Neural cell (in vitro differentiated cells): Measurements from ENCODE around the gene LRCH1. TPM values are rescaled to one million over a fixed set of nuclear protein-coding genes. Genes with fewer than 3 reads are reported as not detected.

Source experiments
- H2AFZ ChIP-seq: fragments of 200-600, 300-800 bp; sonication (generic), shearing (Covaris generic); 2 replicates; pipeline ENCODE4 v1.6.0; 2014; ENCODE audit warnings: low read depth, mild to moderate bottlenecking, antibody characterized with exemption, low read length, moderate library complexity
- H3F3A ChIP-seq: fragments of 200-600 bp; shearing (Covaris generic); 2 replicates; pipeline ENCODE4 v1.6.1; 2016; ENCODE audit warnings: mild to moderate bottlenecking, moderate library complexity, mixed read lengths, antibody characterized with exemption, low read length; ENCODE audit not compliant: insufficient read depth, poor library complexity, severe bottlenecking
- H3K27ac ChIP-seq: fragments of 200-600, 300-800 bp; sonication (generic), shearing (Covaris generic); 2 replicates; pipeline ENCODE4 v1.5.1; 2014; ENCODE audit warnings: mild to moderate bottlenecking, low read length, moderate library complexity
- H3K27me3 ChIP-seq: fragments of 300-800, 200-600 bp; sonication (generic), shearing (Covaris generic); 2 replicates; pipeline ENCODE4 v1.6.0; 2014; ENCODE audit warnings: mild to moderate bottlenecking, low read depth, low read length, moderate library complexity; ENCODE audit not compliant: insufficient read depth
- H3K36me3 ChIP-seq: fragments of 300-800, 200-600 bp; sonication (generic), shearing (Covaris generic); 2 replicates; pipeline ENCODE4 v1.5.1; 2014; ENCODE audit warnings: mild to moderate bottlenecking, antibody characterized with exemption, low read length, moderate library complexity; ENCODE audit not compliant: insufficient read depth
- H3K4me2 ChIP-seq: fragments of 300-800, 200-600 bp; sonication (generic), shearing (Covaris generic); 2 replicates; pipeline ENCODE4 v1.6.0; 2014; ENCODE audit warnings: mild to moderate bottlenecking, low read length
- H3K4me3 ChIP-seq: fragments of 300-800, 200-600 bp; sonication (generic), shearing (Covaris generic); 2 replicates; pipeline ENCODE4 v1.5.1; 2014; ENCODE audit warnings: mild to moderate bottlenecking, low read length, moderate library complexity
- H3K79me2 ChIP-seq: fragments of 200-600 bp; shearing (Covaris generic); replicated peaks from 2 replicates; pipeline ENCODE4 v1.6.0; 2014; ENCODE audit warnings: mild to moderate bottlenecking, low read length, moderate library complexity; ENCODE audit not compliant: insufficient read depth
- H3K9ac ChIP-seq: fragments of 300-800, 200-600 bp; sonication (generic), shearing (Covaris generic); 2 replicates; pipeline ENCODE4 v1.6.1; 2016; ENCODE audit warnings: mild to moderate bottlenecking, low read length, mixed read lengths
- H3K9me2 ChIP-seq: fragments of 200-600 bp; shearing (Covaris generic); 2 replicates; pipeline ENCODE4 v1.6.1; 2016; ENCODE audit warnings: mild to moderate bottlenecking, low read length, mixed read lengths; ENCODE audit not compliant: insufficient read depth
- H3K9me3 ChIP-seq: fragments of 200-600, 300-800 bp; sonication (generic), shearing (Covaris generic); 2 replicates; pipeline ENCODE4 v1.6.1; 2016; ENCODE audit warnings: mild to moderate bottlenecking, mixed run types, low read length, moderate library complexity, mixed read lengths
- H4K20me1 ChIP-seq: fragments of 200-600 bp; shearing (Covaris generic); 2 replicates; pipeline ENCODE4 v1.6.1; 2016; ENCODE audit warnings: mild to moderate bottlenecking, mixed run types; ENCODE audit not compliant: insufficient read depth
- EP300 ChIP-seq: fragments of 450-650 bp; conservative IDR thresholded peaks from 2 replicates; pipeline ENCODE4 v1.6.1; 2014; ENCODE audit warnings: antibody characterized with exemption, mild to moderate bottlenecking, moderate library complexity; ENCODE audit not compliant: poor library complexity, severe bottlenecking
- EZH2 ChIP-seq: fragments of 200-600, 300-800 bp; shearing (Covaris generic), sonication (generic); IDR thresholded peaks from 2 replicates; pipeline ENCODE4 v1.6.1; 2014; ENCODE audit warnings: antibody characterized with exemption, low read length, borderline replicate concordance, mild to moderate bottlenecking; ENCODE audit not compliant: insufficient read depth, poor library complexity, severe bottlenecking
- MXI1 ChIP-seq: fragments of 450-650 bp; conservative IDR thresholded peaks from 2 replicates; pipeline ENCODE4 v1.6.1; 2014; ENCODE audit warnings: antibody characterized with exemption, mild to moderate bottlenecking; ENCODE audit not compliant: poor library complexity, severe bottlenecking
- POLR2AphosphoS5 ChIP-seq: IDR thresholded peaks from 2 replicates; pipeline ENCODE4 v1.6.1; 2012
- RAD21 ChIP-seq: fragments of 450-650 bp; conservative IDR thresholded peaks from 2 replicates; pipeline ENCODE4 v1.6.1; 2014; ENCODE audit warnings: antibody characterized with exemption, mild to moderate bottlenecking, moderate library complexity
- SMC3 ChIP-seq: fragments of 450-650 bp; conservative IDR thresholded peaks from 2 replicates; pipeline ENCODE4 v1.6.1; 2014; ENCODE audit warnings: antibody characterized with exemption, mild to moderate bottlenecking, moderate library complexity; ENCODE audit not compliant: poor library complexity
- TAF1 ChIP-seq: IDR thresholded peaks from 2 replicates; pipeline ENCODE4 v1.6.1; 2012; ENCODE audit warnings: low read depth
- polyA plus RNA-seq: library from polyadenylated mRNA; depleted of rRNA; stranded (reverse); fragments of >200 nt; gene quantifications from 2 replicates; pipeline ENCODE4 v1.2.3, GENCODE V29; 2014
- TF ChIP-seq, protein P1 (sequence below): fragments of 450-650 bp; IDR thresholded peaks from 2 replicates; pipeline ENCODE4 v1.5.1; 2014; ENCODE audit warnings: antibody characterized with exemption, mild to moderate bottlenecking, moderate library complexity; ENCODE audit not compliant: poor library complexity, severe bottlenecking
- TF ChIP-seq, protein P2 (sequence below): IDR thresholded peaks from 2 replicates; pipeline ENCODE4 v1.6.1; 2012; ENCODE audit warnings: borderline replicate concordance

LRCH1 gene
- polyA plus RNA-seq, 1 donor from 2014 or later = 15.4 TPM

DNA sequence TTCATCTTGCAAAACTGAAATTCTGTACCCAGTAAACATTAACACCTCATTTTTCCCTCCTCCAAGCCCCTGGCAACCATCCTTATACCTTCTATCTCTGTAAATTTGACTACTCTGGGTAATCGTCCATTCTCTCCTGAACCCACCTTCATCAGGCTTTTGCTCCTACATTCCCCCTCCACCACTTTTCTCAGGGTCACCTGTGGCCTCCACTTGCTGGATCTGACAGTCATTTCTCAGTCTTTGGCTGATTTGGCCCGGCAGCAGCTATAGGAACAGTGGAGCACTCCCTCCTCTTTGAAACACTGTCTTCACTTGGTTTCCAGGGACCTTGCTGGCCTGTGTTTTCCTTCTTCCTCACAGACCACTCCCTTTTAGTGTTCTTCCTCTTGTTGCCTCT lies 83.5 kb downstream of the LRCH1 start:
- Histone ChIP-seq H3F3A (no peaks in the 10 kb centered on the region), H3K4me2 (no peak overlapping the region), H3K9ac (no peak overlapping the region), H3K36me3 (no peaks in the 10 kb centered on the region), H3K4me3 (no peak overlapping the region), H4K20me1 (no peaks in the 10 kb centered on the region), H3K9me2 (no peaks in the 10 kb centered on the region), H2AFZ (no peak overlapping the region), H3K27me3 (no peaks in the 10 kb centered on the region), H3K9me3 (no peaks in the 10 kb centered on the region), H3K79me2 (no peaks in the 10 kb centered on the region), H3K27ac (no peak overlapping the region)
- TF ChIP-seq, protein P1, sequence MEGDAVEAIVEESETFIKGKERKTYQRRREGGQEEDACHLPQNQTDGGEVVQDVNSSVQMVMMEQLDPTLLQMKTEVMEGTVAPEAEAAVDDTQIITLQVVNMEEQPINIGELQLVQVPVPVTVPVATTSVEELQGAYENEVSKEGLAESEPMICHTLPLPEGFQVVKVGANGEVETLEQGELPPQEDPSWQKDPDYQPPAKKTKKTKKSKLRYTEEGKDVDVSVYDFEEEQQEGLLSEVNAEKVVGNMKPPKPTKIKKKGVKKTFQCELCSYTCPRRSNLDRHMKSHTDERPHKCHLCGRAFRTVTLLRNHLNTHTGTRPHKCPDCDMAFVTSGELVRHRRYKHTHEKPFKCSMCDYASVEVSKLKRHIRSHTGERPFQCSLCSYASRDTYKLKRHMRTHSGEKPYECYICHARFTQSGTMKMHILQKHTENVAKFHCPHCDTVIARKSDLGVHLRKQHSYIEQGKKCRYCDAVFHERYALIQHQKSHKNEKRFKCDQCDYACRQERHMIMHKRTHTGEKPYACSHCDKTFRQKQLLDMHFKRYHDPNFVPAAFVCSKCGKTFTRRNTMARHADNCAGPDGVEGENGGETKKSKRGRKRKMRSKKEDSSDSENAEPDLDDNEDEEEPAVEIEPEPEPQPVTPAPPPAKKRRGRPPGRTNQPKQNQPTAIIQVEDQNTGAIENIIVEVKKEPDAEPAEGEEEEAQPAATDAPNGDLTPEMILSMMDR = no peak
- TF ChIP-seq EZH2 = no peak
- TF ChIP-seq SMC3 = no peak
- no peak for TF ChIP-seq EP300
- no peak for TF ChIP-seq MXI1
- TF ChIP-seq TAF1 = no peak
- TF ChIP-seq POLR2AphosphoS5 = no peak
- no peak for TF ChIP-seq RAD21
- TF ChIP-seq, protein P2, sequence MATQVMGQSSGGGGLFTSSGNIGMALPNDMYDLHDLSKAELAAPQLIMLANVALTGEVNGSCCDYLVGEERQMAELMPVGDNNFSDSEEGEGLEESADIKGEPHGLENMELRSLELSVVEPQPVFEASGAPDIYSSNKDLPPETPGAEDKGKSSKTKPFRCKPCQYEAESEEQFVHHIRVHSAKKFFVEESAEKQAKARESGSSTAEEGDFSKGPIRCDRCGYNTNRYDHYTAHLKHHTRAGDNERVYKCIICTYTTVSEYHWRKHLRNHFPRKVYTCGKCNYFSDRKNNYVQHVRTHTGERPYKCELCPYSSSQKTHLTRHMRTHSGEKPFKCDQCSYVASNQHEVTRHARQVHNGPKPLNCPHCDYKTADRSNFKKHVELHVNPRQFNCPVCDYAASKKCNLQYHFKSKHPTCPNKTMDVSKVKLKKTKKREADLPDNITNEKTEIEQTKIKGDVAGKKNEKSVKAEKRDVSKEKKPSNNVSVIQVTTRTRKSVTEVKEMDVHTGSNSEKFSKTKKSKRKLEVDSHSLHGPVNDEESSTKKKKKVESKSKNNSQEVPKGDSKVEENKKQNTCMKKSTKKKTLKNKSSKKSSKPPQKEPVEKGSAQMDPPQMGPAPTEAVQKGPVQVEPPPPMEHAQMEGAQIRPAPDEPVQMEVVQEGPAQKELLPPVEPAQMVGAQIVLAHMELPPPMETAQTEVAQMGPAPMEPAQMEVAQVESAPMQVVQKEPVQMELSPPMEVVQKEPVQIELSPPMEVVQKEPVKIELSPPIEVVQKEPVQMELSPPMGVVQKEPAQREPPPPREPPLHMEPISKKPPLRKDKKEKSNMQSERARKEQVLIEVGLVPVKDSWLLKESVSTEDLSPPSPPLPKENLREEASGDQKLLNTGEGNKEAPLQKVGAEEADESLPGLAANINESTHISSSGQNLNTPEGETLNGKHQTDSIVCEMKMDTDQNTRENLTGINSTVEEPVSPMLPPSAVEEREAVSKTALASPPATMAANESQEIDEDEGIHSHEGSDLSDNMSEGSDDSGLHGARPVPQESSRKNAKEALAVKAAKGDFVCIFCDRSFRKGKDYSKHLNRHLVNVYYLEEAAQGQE = no peak

DNA sequence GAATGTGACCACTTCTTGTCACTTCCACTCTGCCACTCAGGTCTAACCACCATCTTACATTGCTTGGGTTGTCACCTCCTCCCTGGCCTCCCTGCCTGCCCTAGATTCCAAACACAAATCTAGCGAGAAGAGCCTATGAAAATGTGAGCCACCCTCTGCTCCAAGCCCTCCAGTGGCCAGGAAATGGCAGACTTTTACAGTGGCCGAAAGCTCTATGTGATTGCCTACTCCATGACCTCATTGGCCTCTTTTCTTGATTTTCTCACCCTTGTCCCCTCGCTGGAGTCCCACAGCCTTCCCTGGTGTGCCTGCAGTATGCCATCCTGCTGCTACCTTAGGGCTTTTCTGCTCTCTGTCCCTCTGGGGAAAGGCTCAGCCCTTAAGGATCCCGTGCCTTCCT lies 84.2 kb downstream of the LRCH1 start:
- no peaks in the 10 kb centered on the region for H4K20me1 ChIP-seq
- no peak overlapping the region for H3K4me2 ChIP-seq
- no peak overlapping the region for H3K4me3 ChIP-seq
- H3F3A ChIP-seq = no peaks in the 10 kb centered on the region
- H2AFZ ChIP-seq = no peak overlapping the region
- no peaks in the 10 kb centered on the region for H3K36me3 ChIP-seq
- H3K27ac ChIP-seq = no peak overlapping the region
- TF ChIP-seq EZH2 (no peak), MXI1 (no peak), SMC3 (no peak), POLR2AphosphoS5 (no peak), RAD21 (no peak), EP300 (no peak), TAF1 (no peak)
- TF ChIP-seq, protein P2 = no peak
- TF ChIP-seq, protein P1 = no peak
- H3K9me3 ChIP-seq = no peaks in the 10 kb centered on the region
- no peaks in the 10 kb centered on the region for H3K27me3 ChIP-seq
- no peak overlapping the region for H3K9ac ChIP-seq
- H3K79me2 ChIP-seq = no peaks in the 10 kb centered on the region
- no peaks in the 10 kb centered on the region for H3K9me2 ChIP-seq
